GM21737 (cell line): ENCODE results near the gene SENP8.

Source experiments
- ATAC-seq: cut with Tn5 transposase; IDR thresholded peaks from one replicate; pipeline ENCODE4 v1.9.1; 2021; ENCODE audit warnings: mild to moderate bottlenecking, moderate library complexity; ENCODE audit not compliant: unreplicated experiment

SENP8 gene

DNA sequence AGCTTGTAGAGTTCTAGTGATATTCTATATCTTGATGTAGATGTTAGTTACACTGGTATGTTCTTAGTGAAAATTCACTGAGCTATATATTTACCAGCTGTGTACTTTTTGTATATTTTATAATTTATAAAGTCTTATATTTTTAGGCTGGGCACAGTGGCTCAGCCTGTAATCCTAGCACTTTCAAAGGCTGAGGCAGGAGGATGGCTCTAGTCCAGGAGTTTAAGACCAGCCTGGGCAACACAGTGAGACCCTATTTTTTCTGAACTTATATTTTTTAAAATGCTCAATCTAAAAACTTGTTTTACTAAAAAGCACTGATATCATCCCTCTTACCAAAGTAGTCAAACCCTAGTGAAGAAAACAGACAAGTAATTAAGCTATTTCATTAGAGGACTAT, 5.4 kb upstream of the SENP8 start:
- ATAC-seq = no peak

DNA sequence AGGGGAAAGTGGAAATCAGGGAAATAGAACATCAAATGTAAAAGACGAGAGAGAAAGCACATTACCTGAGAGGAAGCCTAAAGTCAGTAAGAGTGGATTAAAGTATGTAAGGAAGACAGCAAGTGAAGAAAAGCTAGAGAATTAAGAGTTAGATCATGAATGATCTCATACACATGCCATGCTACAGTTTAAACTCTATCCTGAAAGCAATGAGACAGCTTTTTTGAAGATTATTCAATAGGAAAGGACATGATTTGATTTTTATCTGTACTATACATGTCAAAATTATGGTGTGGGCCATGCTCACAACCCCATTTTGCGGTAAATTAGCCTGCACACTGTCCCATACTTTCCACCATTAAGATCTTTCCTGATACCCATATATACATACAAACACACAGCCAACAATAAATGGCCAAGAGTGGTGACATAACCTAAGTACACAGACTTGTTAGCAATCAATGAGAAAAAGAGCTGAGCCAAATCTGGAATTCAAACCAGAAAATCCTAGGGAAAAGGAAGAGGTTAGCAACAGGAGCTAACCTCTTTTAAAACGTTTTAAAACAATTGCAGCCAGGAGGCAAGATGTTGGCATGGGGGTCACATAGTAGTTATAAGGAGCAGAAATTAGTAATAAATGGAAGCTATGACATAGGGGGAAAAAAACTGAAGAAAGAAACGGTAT, 4.7 kb upstream of the SENP8 start:
- no peak for ATAC-seq

GRCh38 chr15:72116731-72117485, 1.3 kb upstream of the SENP8 start:
- no peak for ATAC-seq

DNA sequence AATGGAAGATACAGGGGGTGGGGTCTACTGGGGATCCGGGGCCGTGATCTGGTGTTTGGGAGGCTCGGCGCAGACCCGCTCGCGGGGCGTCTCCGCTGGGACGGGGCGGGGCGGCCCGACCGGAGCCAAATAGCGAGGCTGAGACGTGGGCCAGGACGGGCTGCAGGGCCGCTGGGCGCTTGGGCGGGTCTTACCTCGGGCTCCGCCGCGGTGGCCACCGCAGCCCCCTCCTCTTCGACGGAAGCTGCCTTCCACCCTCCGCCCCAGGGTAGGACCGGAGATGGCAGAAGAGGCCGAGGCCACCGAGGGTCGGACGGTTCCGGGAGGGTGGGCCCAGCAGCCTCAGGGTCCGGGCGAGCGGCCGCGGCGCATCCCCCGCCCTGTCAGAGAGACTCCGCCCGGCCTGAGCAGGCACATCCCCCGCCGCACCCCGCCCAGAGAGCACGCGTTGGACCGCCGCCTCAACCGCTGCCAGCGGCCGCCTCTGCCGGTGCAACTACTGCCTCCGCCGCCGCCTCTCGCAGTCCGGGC, 652 bp upstream of the SENP8 start:
- peak; percentile 55 for ATAC-seq

DNA sequence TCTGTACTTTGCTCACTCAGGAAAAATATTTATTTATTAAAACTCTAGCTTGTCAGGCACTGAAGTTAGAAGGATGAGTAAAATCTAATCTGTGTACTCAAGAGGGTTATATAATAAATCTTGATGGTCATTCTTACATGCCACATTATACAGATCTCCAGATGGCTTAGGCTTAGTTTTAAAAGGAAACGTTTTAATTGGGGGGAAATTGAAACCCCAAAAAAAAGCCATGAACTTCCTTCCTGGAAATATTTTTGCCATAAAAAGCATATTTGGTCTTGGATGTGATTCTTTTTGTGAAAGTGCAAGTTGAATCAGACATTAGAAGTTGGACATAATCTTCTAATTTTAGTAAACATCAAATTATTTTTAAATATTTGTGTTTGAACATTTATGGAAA, 6.0 kb downstream of the SENP8 start:
- ATAC-seq = no peak

GRCh38 chr15:72127724-72128322, 9.6 kb downstream of the SENP8 start:
- no peak for ATAC-seq

GRCh38 chr15:72128359-72128758, 10.2 kb downstream of the SENP8 start:
- ATAC-seq = no peak

DNA sequence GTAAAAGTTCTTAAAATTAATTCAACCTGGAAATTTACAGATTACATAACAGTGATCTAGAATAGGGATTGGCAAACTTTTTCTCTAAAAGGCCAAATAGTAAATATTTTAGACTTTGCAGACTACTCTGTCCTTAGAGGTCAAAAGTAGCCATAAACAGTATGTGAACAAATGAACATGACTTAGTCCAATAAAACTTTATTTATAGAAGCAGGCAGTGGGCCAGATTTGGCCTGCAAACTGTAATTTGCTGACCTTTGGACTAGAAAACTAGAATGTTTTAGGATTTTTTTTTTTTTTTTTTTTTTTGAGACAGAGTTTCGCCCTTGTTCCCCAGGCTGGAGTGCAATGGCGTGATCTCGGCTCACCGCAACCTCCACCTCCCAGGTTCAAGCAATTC, 12.1 kb downstream of the SENP8 start:
- ATAC-seq = no peak

- ATAC-seq = no peak
Observed at GRCh38 chr15:72131922-72132321, 13.7 kb downstream of the SENP8 start.

DNA sequence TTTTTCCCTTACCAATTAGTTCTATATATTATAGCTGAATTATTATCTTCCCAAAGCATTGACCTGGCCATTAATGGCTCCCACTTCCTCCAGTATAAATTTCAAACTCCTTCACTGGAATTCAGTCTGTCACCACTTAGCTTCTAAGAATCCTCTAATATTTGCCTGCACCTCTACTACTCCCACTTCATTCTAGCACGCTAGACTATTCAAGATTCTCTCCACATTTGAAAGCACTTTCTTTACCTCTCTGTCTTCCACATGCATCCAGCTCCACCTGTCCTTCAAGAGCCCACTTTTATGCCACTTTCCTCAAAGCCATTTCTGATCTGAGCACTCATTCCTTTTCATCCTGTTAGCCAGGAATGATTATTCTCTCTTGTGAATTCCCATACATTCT, 15.0 kb downstream of the SENP8 start:
- ATAC-seq = no peak

DNA sequence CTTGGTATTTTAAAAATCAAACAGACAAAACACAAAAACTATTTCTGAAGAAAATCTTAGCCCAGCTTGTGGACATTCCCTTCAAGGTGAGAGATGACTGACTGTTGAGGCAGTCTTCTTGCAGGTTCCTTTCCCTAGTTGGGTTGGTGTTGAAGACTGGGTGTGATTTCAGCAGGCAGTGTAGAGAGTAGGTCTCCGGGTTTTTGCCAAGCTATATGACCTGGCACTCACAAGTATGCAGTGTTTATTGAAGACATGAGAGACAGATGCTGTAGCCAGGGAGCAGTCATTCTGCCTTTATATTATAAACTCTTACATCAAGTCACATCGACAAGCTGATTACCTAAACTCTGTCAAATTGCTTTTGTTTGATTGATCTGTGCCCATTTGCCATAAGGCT, 17.5 kb downstream of the SENP8 start:
- ATAC-seq = no peak

GRCh38 chr15:72136170-72137051, 18.2 kb downstream of the SENP8 start:
- ATAC-seq = no peak

GRCh38 chr15:72139667-72140066, 21.5 kb downstream of the SENP8 start:
- ATAC-seq = no peak

GRCh38 chr15:72140088-72140487, 21.9 kb downstream of the SENP8 start:
- no peak for ATAC-seq

- ATAC-seq = peak; percentile 99
Observed at GRCh38 chr15:72141171-72142084, 23.2 kb downstream of the SENP8 start.

DNA sequence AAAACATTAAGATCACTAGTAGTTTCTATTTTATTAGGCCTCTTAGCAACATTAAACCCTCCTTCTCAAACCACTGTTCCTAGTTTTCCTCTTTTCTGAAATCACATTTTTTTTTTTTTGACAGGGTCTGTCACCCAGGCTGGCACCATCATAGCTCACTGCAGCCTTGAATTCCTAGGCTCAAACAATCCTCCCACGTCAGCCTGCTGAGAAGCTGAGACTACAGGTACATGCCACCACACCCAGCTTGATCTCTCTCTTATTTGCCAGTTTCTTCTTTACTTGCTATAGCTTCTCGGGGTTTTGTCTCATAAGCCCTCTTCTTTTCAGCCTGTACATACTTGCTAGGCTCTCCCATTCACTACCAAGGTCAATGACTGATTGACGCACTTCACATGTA, 28.0 kb downstream of the SENP8 start:
- no peak for ATAC-seq

GRCh38 chr15:72146934-72147333, 28.7 kb downstream of the SENP8 start:
- no peak for ATAC-seq

DNA sequence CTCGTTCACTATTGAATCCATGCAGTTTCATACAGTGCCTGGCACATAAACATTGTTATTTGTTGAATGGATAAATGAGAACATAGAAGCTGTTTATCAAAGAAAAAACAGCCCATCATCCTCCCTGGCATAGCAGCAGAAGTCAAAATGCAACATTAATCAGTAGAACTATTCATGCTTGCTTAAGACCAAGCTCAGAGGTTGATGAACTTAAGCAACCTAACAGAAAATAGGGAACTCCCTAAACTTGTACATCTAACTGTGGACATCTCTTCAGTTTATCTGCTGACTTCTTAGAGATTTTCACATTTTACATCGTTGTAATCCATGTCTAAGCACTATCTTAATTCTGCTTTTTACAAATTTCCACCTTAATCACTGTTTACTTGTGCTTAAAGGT, 29.2 kb downstream of the SENP8 start:
- ATAC-seq = no peak

GRCh38 chr15:72153269-72154000, 35.2 kb downstream of the SENP8 start:
- no peak for ATAC-seq
